ENCODE data around the gene ZBTB40.

The ZBTB40 gene

GRCh38 chr1:22465671-22466070 lies 14.0 kb downstream of the ZBTB40 start:
- DNase-seq (ENCODE audit: low spot score) = no peak

GRCh38 chr1:22470227-22470626 lies 18.6 kb downstream of the ZBTB40 start:
- DNase-seq (ENCODE audit: low spot score) = no peak

GRCh38 chr1:22471078-22471477 lies 19.4 kb downstream of the ZBTB40 start:
- no peak for DNase-seq (ENCODE audit: low spot score)

GRCh38 chr1:22471610-22472009 lies 20.0 kb downstream of the ZBTB40 start:
- no peak for DNase-seq (ENCODE audit: low spot score)

- no peak for DNase-seq (ENCODE audit: low spot score)
Observed at GRCh38 chr1:22472596-22472995, 20.9 kb downstream of the ZBTB40 start.

- DNase-seq (ENCODE audit: low spot score) = no peak
Observed at GRCh38 chr1:22473952-22474351, 22.3 kb downstream of the ZBTB40 start.

GRCh38 chr1:22476566-22476965 lies 24.9 kb downstream of the ZBTB40 start:
- DNase-seq (ENCODE audit: low spot score) = no peak

GRCh38 chr1:22483121-22483520 lies 31.5 kb downstream of the ZBTB40 start:
- DNase-seq (ENCODE audit: low spot score) = no peak

- DNase-seq (ENCODE audit: low spot score) = no peak
Observed at GRCh38 chr1:22484706-22485345, 33.2 kb downstream of the ZBTB40 start.

- DNase-seq (ENCODE audit: low spot score) = no peak
Observed at GRCh38 chr1:22485431-22485830, 33.8 kb downstream of the ZBTB40 start.

GRCh38 chr1:22487781-22488180 lies 36.1 kb downstream of the ZBTB40 start:
- no peak for DNase-seq (ENCODE audit: low spot score)

GRCh38 chr1:22488319-22488718 lies 36.7 kb downstream of the ZBTB40 start:
- DNase-seq (ENCODE audit: low spot score) = no peak

GRCh38 chr1:22489278-22489677 lies 37.6 kb downstream of the ZBTB40 start:
- no peak for DNase-seq (ENCODE audit: low spot score)

- DNase-seq (ENCODE audit: low spot score) = no peak
Observed at GRCh38 chr1:22489823-22490222, 38.2 kb downstream of the ZBTB40 start.

- no peak for DNase-seq (ENCODE audit: low spot score)
Observed at GRCh38 chr1:22490309-22490708, 38.7 kb downstream of the ZBTB40 start.

- peak; percentile 31 for DNase-seq (ENCODE audit: low spot score)
Observed at GRCh38 chr1:22491995-22492715, 40.5 kb downstream of the ZBTB40 start.

GRCh38 chr1:22494144-22494543 lies 42.5 kb downstream of the ZBTB40 start:
- no peak for DNase-seq (ENCODE audit: low spot score)

- DNase-seq (ENCODE audit: low spot score) = no peak
Observed at GRCh38 chr1:22494943-22495579, 43.4 kb downstream of the ZBTB40 start.

- DNase-seq (ENCODE audit: low spot score) = no peak
Observed at GRCh38 chr1:22496536-22497160, 45.0 kb downstream of the ZBTB40 start.

- DNase-seq (ENCODE audit: low spot score) = no peak
Observed at GRCh38 chr1:22498463-22498862, 46.8 kb downstream of the ZBTB40 start.

GRCh38 chr1:22500058-22500457 lies 48.4 kb downstream of the ZBTB40 start:
- no peak for DNase-seq (ENCODE audit: low spot score)

- peak; percentile 15 for DNase-seq (ENCODE audit: low spot score)
Observed at GRCh38 chr1:22500471-22500870, 48.8 kb downstream of the ZBTB40 start.

GRCh38 chr1:22502202-22502601 lies 50.6 kb downstream of the ZBTB40 start:
- DNase-seq (ENCODE audit: low spot score) = no peak

All from pons (tissue), 1 donor.